ENCODE data around the gene NRSN1.

- no peak for TF ChIP-seq ZNF274 (IDR thresholded peaks at IDR 0.05; ENCODE audit: low read length)
- TF ChIP-seq ZNF274 (tag by site-specific recombination; IDR thresholded peaks at IDR 0.05; ENCODE audit: borderline replicate concordance): no peak
- TF ChIP-seq ZNF366 (tag by site-specific recombination; conservative IDR thresholded peaks at IDR 0.05): no peak
- TF ChIP-seq, protein P1, sequence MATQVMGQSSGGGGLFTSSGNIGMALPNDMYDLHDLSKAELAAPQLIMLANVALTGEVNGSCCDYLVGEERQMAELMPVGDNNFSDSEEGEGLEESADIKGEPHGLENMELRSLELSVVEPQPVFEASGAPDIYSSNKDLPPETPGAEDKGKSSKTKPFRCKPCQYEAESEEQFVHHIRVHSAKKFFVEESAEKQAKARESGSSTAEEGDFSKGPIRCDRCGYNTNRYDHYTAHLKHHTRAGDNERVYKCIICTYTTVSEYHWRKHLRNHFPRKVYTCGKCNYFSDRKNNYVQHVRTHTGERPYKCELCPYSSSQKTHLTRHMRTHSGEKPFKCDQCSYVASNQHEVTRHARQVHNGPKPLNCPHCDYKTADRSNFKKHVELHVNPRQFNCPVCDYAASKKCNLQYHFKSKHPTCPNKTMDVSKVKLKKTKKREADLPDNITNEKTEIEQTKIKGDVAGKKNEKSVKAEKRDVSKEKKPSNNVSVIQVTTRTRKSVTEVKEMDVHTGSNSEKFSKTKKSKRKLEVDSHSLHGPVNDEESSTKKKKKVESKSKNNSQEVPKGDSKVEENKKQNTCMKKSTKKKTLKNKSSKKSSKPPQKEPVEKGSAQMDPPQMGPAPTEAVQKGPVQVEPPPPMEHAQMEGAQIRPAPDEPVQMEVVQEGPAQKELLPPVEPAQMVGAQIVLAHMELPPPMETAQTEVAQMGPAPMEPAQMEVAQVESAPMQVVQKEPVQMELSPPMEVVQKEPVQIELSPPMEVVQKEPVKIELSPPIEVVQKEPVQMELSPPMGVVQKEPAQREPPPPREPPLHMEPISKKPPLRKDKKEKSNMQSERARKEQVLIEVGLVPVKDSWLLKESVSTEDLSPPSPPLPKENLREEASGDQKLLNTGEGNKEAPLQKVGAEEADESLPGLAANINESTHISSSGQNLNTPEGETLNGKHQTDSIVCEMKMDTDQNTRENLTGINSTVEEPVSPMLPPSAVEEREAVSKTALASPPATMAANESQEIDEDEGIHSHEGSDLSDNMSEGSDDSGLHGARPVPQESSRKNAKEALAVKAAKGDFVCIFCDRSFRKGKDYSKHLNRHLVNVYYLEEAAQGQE (tag by site-specific recombination; IDR thresholded peaks at IDR 0.05): no peak
- TF ChIP-seq, protein P2, sequence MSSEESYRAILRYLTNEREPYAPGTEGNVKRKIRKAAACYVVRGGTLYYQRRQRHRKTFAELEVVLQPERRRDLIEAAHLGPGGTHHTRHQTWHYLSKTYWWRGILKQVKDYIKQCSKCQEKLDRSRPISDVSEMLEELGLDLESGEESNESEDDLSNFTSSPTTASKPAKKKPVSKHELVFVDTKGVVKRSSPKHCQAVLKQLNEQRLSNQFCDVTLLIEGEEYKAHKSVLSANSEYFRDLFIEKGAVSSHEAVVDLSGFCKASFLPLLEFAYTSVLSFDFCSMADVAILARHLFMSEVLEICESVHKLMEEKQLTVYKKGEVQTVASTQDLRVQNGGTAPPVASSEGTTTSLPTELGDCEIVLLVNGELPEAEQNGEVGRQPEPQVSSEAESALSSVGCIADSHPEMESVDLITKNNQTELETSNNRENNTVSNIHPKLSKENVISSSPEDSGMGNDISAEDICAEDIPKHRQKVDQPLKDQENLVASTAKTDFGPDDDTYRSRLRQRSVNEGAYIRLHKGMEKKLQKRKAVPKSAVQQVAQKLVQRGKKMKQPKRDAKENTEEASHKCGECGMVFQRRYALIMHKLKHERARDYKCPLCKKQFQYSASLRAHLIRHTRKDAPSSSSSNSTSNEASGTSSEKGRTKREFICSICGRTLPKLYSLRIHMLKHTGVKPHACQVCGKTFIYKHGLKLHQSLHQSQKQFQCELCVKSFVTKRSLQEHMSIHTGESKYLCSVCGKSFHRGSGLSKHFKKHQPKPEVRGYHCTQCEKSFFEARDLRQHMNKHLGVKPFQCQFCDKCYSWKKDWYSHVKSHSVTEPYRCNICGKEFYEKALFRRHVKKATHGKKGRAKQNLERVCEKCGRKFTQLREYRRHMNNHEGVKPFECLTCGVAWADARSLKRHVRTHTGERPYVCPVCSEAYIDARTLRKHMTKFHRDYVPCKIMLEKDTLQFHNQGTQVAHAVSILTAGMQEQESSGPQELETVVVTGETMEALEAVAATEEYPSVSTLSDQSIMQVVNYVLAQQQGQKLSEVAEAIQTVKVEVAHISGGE (tag by site-specific recombination; conservative IDR thresholded peaks at IDR 0.05; ENCODE audit: low read depth): no peak
- no peak for TF ChIP-seq CTCF (tag by site-specific recombination; IDR thresholded peaks at IDR 0.05)
Measured at GRCh38 chr6:24078200-24078599, 47.8 kb upstream of the NRSN1 start.

Measured in HEK293 (cell line).